Chondrocyte (in vitro differentiated cells): ENCODE measurements around the gene IKZF3. TPM values are rescaled to one million over a fixed set of nuclear protein-coding genes. Genes with fewer than 3 reads are reported as not detected.
A peak's percentile ranks its signal among the peaks of the same experiment; 100 is the strongest.
"Not testable (repeated sequence)": the region's sequence is repeated elsewhere in the genome, so short reads cannot be mapped to it uniquely, and the experiment has no call there.

ENCODE experiments used
- DNase-seq: peaks from one replicate; pipeline ENCODE4 v3.0.0; 2021; ENCODE audit warnings: mixed read lengths, low spot score
- H3K27ac Mint-ChIP-seq: one replicate; pipeline ENCODE4 v1.8.0; 2021; ENCODE audit warnings: mild to moderate bottlenecking, moderate library complexity, mixed read lengths; ENCODE audit not compliant: unreplicated experiment
- H3K27me3 Mint-ChIP-seq: 2 replicates; pipeline ENCODE4 v1.8.0; 2021; ENCODE audit warnings: low read depth, mixed read lengths
- H3K36me3 Mint-ChIP-seq: 2 replicates; pipeline ENCODE4 v1.8.0; 2021; ENCODE audit warnings: low read depth, mixed read lengths
- H3K4me1 Mint-ChIP-seq: 2 replicates; pipeline ENCODE4 v1.8.0; 2021; ENCODE audit warnings: low read depth, mild to moderate bottlenecking, mixed read lengths
- H3K4me3 Mint-ChIP-seq: one replicate; pipeline ENCODE4 v1.8.0; 2021; ENCODE audit warnings: mild to moderate bottlenecking, moderate library complexity, mixed read lengths; ENCODE audit not compliant: unreplicated experiment
- H3K9me3 Mint-ChIP-seq: 2 replicates; pipeline ENCODE4 v1.8.0; 2021; ENCODE audit warnings: low read depth, mixed read lengths
- total RNA-seq: library from RNA; stranded (reverse); gene quantifications from 3 replicates; pipeline ENCODE4 v1.2.1, GENCODE V29; 2021
- TF ChIP-seq, protein P1 (sequence below): fragments of 200-600 bp; sonication (generic); IDR thresholded peaks from 2 replicates; pipeline ENCODE4 v1.5.0; 2021; ENCODE audit warnings: antibody characterized with exemption, mild to moderate bottlenecking, moderate library complexity

The IKZF3 gene
- total RNA-seq, 1 donor from 2014 or later, result not detected

- H3K4me3 Mint-ChIP-seq, result no peak overlapping the region
- H3K27me3 Mint-ChIP-seq, result no peaks in the 10 kb centered on the region
- TF ChIP-seq, protein P1, sequence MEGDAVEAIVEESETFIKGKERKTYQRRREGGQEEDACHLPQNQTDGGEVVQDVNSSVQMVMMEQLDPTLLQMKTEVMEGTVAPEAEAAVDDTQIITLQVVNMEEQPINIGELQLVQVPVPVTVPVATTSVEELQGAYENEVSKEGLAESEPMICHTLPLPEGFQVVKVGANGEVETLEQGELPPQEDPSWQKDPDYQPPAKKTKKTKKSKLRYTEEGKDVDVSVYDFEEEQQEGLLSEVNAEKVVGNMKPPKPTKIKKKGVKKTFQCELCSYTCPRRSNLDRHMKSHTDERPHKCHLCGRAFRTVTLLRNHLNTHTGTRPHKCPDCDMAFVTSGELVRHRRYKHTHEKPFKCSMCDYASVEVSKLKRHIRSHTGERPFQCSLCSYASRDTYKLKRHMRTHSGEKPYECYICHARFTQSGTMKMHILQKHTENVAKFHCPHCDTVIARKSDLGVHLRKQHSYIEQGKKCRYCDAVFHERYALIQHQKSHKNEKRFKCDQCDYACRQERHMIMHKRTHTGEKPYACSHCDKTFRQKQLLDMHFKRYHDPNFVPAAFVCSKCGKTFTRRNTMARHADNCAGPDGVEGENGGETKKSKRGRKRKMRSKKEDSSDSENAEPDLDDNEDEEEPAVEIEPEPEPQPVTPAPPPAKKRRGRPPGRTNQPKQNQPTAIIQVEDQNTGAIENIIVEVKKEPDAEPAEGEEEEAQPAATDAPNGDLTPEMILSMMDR, result no peak
- no peaks in the 10 kb centered on the region for H3K9me3 Mint-ChIP-seq
- peaks cover 30% of the 10 kb centered on the region for H3K4me1 Mint-ChIP-seq
- no peak for DNase-seq
- H3K36me3 Mint-ChIP-seq, result no peaks in the 10 kb centered on the region
- no peak overlapping the region for H3K27ac Mint-ChIP-seq
Observed at GRCh38 chr17:39751016-39751543, 113.0 kb downstream of the IKZF3 start.

DNA sequence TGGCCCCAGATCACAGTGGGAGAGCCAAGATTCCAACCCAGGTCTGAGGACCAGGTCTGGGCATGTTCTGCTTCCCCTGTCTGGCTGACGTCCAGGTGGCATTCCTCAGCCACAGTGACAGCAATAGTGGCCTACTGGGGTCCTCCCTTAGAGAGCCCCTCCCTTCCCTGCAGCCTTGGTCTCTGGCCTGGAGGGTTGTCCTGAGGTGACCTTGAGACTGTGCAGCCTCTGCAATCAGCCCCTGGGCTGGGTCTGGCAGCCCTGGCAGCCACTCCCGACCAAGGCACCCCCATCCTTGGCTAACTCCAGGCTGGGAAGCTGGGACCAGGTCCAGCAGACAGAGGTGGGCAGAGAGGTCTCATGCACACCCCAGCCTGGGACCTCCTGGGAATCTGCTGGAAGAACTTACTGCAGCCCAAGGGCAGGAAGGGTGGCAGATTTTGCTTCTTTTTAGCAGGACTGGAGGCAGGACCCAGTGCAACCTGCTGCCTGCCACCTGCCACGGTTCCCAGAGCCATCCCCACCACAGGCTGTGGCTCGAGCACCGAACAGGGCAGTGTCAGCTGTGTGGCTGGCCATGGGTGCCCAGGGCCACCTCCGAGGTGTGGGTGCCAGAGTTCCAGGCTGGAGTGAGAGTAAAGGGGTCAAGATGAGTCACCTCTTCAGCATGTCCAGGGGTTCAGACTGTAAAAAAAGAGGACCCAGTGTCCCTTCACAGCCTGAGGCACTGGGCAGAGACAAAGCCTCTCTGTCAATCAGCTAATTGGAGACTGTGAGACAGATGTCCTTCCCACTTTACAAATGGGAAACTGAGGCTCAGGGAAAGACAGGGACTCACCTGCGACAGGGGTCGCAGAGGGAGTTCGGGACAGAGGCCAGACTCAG is 113.7 kb downstream of the IKZF3 start:
- Mint-ChIP-seq H3K4me1 (peaks cover 27% of the 10 kb centered on the region), H3K27me3 (no peaks in the 10 kb centered on the region), H3K4me3 (no peak overlapping the region), H3K9me3 (no peaks in the 10 kb centered on the region), H3K27ac (no peak overlapping the region), H3K36me3 (no peaks in the 10 kb centered on the region)
- peak; percentile 57 for DNase-seq
- TF ChIP-seq, protein P1, result no peak

GRCh38 chr17:39748444-39749034 is 115.6 kb downstream of the IKZF3 start:
- H3K4me3 Mint-ChIP-seq, H3K27ac Mint-ChIP-seq, H3K27me3 Mint-ChIP-seq, DNase-seq, H3K9me3 Mint-ChIP-seq, H3K36me3 Mint-ChIP-seq: not testable (repeated sequence)
- peaks cover 24% of the 10 kb centered on the region for H3K4me1 Mint-ChIP-seq

GRCh38 chr17:39747745-39748144 is 116.4 kb downstream of the IKZF3 start:
- no peak overlapping the region for H3K4me3 Mint-ChIP-seq
- no peak for DNase-seq
- no peak overlapping the region for H3K27ac Mint-ChIP-seq
- no peaks in the 10 kb centered on the region for H3K36me3 Mint-ChIP-seq
- H3K4me1 Mint-ChIP-seq, result peaks cover 20% of the 10 kb centered on the region
- TF ChIP-seq, protein P1, result no peak
- no peaks in the 10 kb centered on the region for H3K9me3 Mint-ChIP-seq
- peaks cover 4% of the 10 kb centered on the region for H3K27me3 Mint-ChIP-seq

DNA sequence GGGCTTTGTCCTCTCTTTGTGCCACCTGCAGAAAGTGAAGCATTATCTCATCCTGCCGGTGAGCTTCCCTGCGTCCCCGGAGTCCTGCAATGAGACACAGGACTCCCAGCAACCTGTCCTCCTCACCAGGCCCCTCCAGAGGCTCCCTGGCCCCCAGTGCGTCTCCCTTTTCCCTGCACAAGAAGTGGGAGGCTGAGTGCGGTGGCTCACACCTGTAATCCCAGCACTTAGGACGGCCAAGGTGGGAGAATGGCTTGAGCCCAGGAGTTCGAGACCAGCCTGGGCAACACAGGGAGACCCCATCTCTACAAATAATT is 118.0 kb downstream of the IKZF3 start:
- DNase-seq, result no peak
- Mint-ChIP-seq H3K4me3 (no peak overlapping the region), H3K27me3 (peaks cover 4% of the 10 kb centered on the region), H3K36me3 (no peaks in the 10 kb centered on the region), H3K4me1 (peaks cover 9% of the 10 kb centered on the region), H3K9me3 (no peaks in the 10 kb centered on the region), H3K27ac (no peak overlapping the region)
- TF ChIP-seq, protein P1, result no peak
